RPMI7951 (cell line): ENCODE measurements around the gene ZNF182. TPM values are rescaled to one million over a fixed set of nuclear protein-coding genes. Genes with fewer than 3 reads are reported as not detected.
A peak's percentile ranks its signal among the peaks of the same experiment; 100 is the strongest.
"Not testable (repeated sequence)": the region's sequence is repeated elsewhere in the genome, so short reads cannot be mapped to it uniquely, and the experiment has no call there.

Experiments
- DNase-seq: peaks from one replicate; pipeline ENCODE4 v3.0.0-alpha.2; 2012; ENCODE audit warnings: low read depth
- total RNA-seq: library from RNA; depleted of rRNA; stranded (reverse); fragments of >200 nt; shearing (Covaris generic); gene quantifications from 2 replicates; pipeline ENCODE4 v1.2.3, GENCODE V29; 2014

The ZNF182 gene
- total RNA-seq, 1 experiment from 2014 or later, result 4.7 TPM

GRCh38 chrX:48002319-48002718, 1.5 kb downstream of the ZNF182 start:
- no peak for DNase-seq

- DNase-seq, result no peak
Observed at GRCh38 chrX:48001260-48001659, 2.5 kb downstream of the ZNF182 start.

- DNase-seq, result no peak
Observed at GRCh38 chrX:47992669-47993068, 11.1 kb downstream of the ZNF182 start.

- peak; percentile 36 for DNase-seq
Observed at GRCh38 chrX:47992095-47992380, 11.8 kb downstream of the ZNF182 start.

GRCh38 chrX:47991263-47992094, 12.3 kb downstream of the ZNF182 start:
- DNase-seq, result peak; percentile 84

GRCh38 chrX:47976254-47977151, 27.3 kb downstream of the ZNF182 start:
- no peak for DNase-seq

- DNase-seq, result no peak
Observed at GRCh38 chrX:47973235-47973634, 30.6 kb downstream of the ZNF182 start.

GRCh38 chrX:47965526-47965925, 38.3 kb downstream of the ZNF182 start:
- DNase-seq, result not testable (repeated sequence)

GRCh38 chrX:47961830-47962229, 42.0 kb downstream of the ZNF182 start:
- not testable (repeated sequence) for DNase-seq

- no peak for DNase-seq
Observed at GRCh38 chrX:47960406-47960805, 43.4 kb downstream of the ZNF182 start.

- no peak for DNase-seq
Observed at GRCh38 chrX:47958761-47959342, 44.9 kb downstream of the ZNF182 start.

- not testable (repeated sequence) for DNase-seq
Observed at GRCh38 chrX:47958206-47958605, 45.6 kb downstream of the ZNF182 start.

GRCh38 chrX:47956016-47956415, 47.8 kb downstream of the ZNF182 start:
- DNase-seq, result no peak

GRCh38 chrX:47955295-47955694, 48.5 kb downstream of the ZNF182 start:
- not testable (repeated sequence) for DNase-seq

GRCh38 chrX:47941423-47941822, 62.4 kb downstream of the ZNF182 start:
- no peak for DNase-seq

GRCh38 chrX:47940448-47940847, 63.3 kb downstream of the ZNF182 start:
- DNase-seq, result no peak

- no peak for DNase-seq
Observed at GRCh38 chrX:47936940-47937317, 66.9 kb downstream of the ZNF182 start.

- DNase-seq, result no peak
Observed at GRCh38 chrX:47936224-47936939, 67.4 kb downstream of the ZNF182 start.

GRCh38 chrX:47933946-47934345, 69.8 kb downstream of the ZNF182 start:
- DNase-seq, result no peak

GRCh38 chrX:47931970-47932369, 71.8 kb downstream of the ZNF182 start:
- DNase-seq, result not testable (repeated sequence)

- no peak for DNase-seq
Observed at GRCh38 chrX:47927212-47927611, 76.6 kb downstream of the ZNF182 start.
